ENCODE data around the gene CTF1.

DNA sequence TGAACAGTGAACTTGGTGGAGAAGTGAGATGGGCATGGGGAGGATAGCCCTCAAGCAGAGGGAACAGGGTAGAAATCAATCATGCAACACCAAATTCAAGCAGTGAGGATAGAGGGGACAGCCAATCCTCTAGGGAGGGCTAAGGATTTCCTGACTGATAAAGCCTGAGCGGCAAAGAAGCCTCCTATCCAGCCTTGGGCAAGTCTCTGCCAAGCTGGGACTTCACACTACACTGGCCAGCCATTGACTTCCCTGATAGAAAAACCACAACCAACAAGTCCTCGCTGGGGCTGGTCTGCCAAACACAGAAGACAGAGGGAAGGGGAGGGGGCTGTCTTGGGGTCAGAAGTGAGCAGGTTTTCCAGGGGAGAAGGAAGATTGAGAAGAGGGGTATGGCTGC lies 24.5 kb downstream of the CTF1 start:
- TF ChIP-seq EZH2 (IDR thresholded peaks at IDR 0.05; ENCODE audit: low read depth): no peak
- TF ChIP-seq CTCF (conservative IDR thresholded peaks at IDR 0.05): no peak
